CD4-positive, CD25-positive, alpha-beta regulatory T cell (primary cell): ENCODE results near the gene C9. TPM values are rescaled to one million over a fixed set of nuclear protein-coding genes. Genes with fewer than 3 reads are reported as not detected.
"Not testable (repeated sequence)": the region's sequence is repeated elsewhere in the genome, so short reads cannot be mapped to it uniquely, and the experiment has no call there.

ENCODE experiments used
- ATAC-seq, 2 donors: fragments of 150-1000 bp; cut with Tn5 transposase; one replicate each; pipeline ENCODE4 v1.10.0; 2021; ENCODE audit warnings: low read depth in 2 of 2, moderate number of reproducible peaks in 2 of 2, moderate library complexity in 1 of 2
- DNase-seq, 3 donors: peaks; one replicate each; pipeline versions ENCODE4 v3.0.0 to v3.0.0-alpha.2; 2012 to 2022; ENCODE audit warnings: mixed read lengths in 1 of 3
- H3K27ac ChIP-seq: one replicate; pipeline ENCODE4 v1.7.0; 2013; ENCODE audit warnings: mild to moderate bottlenecking, low read length; ENCODE audit not compliant: insufficient read depth, poor library complexity, severe bottlenecking
- H3K27me3 ChIP-seq: one replicate; pipeline ENCODE4 v1.7.0; 2013; ENCODE audit warnings: low read length; ENCODE audit not compliant: control insufficient read depth, insufficient read depth
- H3K36me3 ChIP-seq: one replicate; pipeline ENCODE4 v1.7.0; 2013; ENCODE audit warnings: mild to moderate bottlenecking, low read length, moderate library complexity; ENCODE audit not compliant: control insufficient read depth, insufficient read depth
- H3K4me1 ChIP-seq: 2 replicates; pipeline ENCODE4 v1.7.0; 2013; ENCODE audit warnings: mild to moderate bottlenecking, low read length; ENCODE audit not compliant: insufficient read depth, control insufficient read depth, poor library complexity, severe bottlenecking
- H3K4me3 ChIP-seq: one replicate; pipeline ENCODE4 v1.7.0; 2013; ENCODE audit warnings: low read depth, mild to moderate bottlenecking, low read length, moderate library complexity
- H3K9me3 ChIP-seq, 2 experiments: 1 replicate in 1 of 2; 2 replicates in 1 of 2; pipeline ENCODE4 v1.7.0; 2013; ENCODE audit warnings: low read length in 2 of 2, mild to moderate bottlenecking in 1 of 2, moderate library complexity in 1 of 2; ENCODE audit not compliant: control insufficient read depth in 2 of 2
- H3K27ac Mint-ChIP-seq, 3 donors: one replicate each; pipeline ENCODE4 v1.8.0; 2020 to 2022; ENCODE audit warnings: mild to moderate bottlenecking in 3 of 3, mixed read lengths in 3 of 3, moderate library complexity in 2 of 3
- H3K27me3 Mint-ChIP-seq: one replicate; pipeline ENCODE4 v1.8.0; 2022; ENCODE audit warnings: mild to moderate bottlenecking, mixed read lengths
- H3K36me3 Mint-ChIP-seq: one replicate; pipeline ENCODE4 v1.8.0; 2020; ENCODE audit warnings: mixed read lengths
- H3K4me1 Mint-ChIP-seq, 4 donors: one replicate each; pipeline ENCODE4 v1.8.0; 2020 to 2022; ENCODE audit warnings: mixed read lengths in 4 of 4, mild to moderate bottlenecking in 1 of 4
- H3K4me3 Mint-ChIP-seq, 4 donors: one replicate each; pipeline ENCODE4 v1.8.0; 2020 to 2022; ENCODE audit warnings: mild to moderate bottlenecking in 4 of 4, mixed read lengths in 4 of 4, moderate library complexity in 3 of 4
- H3K9me3 Mint-ChIP-seq, 7 donors: one replicate each; pipeline ENCODE4 v1.8.0; 2020 to 2022; ENCODE audit warnings: mixed read lengths in 7 of 7, mild to moderate bottlenecking in 3 of 7, moderate library complexity in 2 of 7
- polyA plus RNA-seq, 4 donors: library from polyadenylated mRNA; unstranded; fragments of 300-500 nt; fragmentation: Illumina TruSeq; gene quantifications; one replicate each; pipeline ENCODE4 v1.2.3, GENCODE V29; 2021
- total RNA-seq: library from RNA; stranded (reverse); gene quantifications from one replicate; pipeline ENCODE4 v1.2.3, GENCODE V29; 2022

Gene C9
- total and polyA plus RNA-seq, 5 donors from 2014 or later: not detected

DNA sequence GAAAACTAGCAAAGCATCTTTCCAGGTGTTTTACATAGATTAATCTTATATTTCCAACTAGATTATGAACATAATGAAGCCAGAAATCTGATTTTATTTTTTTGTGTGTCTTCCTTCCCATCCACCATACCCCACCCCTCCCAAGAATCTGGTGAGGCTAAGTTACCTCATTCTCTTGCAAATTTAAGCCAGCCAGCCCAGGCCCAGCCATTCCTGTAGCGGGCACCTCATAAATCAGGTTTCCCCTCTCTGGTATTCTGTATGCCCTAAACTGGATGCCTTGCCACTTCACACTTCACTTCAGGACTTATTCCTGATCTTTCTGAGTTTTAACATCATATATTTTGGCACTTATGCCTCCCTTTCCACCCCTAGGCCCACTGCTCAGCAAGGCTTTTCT, 21.8 kb downstream of the C9 start:
- H3K27me3 Mint-ChIP-seq: peaks cover 22% of the 10 kb centered on the region
- no peak for ATAC-seq
- peaks cover 0 to 5% (median under 1%) of the 10 kb centered on the region in 7 donors for H3K9me3 Mint-ChIP-seq
- H3K4me3 ChIP-seq: no peak overlapping the region
- H3K4me1 ChIP-seq: no peaks in the 10 kb centered on the region
- no peak overlapping the region for H3K27ac Mint-ChIP-seq
- peaks cover 7% of the 10 kb centered on the region for H3K27me3 ChIP-seq
- no peak overlapping the region for H3K27ac ChIP-seq
- H3K9me3 ChIP-seq: no peaks in the 10 kb centered on the region
- no peaks in the 10 kb centered on the region for H3K36me3 Mint-ChIP-seq
- no peaks in the 10 kb centered on the region for H3K36me3 ChIP-seq
- H3K4me3 Mint-ChIP-seq: no peak overlapping the region
- H3K4me1 Mint-ChIP-seq: peaks cover 0 to 2% (median 0%) of the 10 kb centered on the region in 4 donors
- no peak for DNase-seq

DNA sequence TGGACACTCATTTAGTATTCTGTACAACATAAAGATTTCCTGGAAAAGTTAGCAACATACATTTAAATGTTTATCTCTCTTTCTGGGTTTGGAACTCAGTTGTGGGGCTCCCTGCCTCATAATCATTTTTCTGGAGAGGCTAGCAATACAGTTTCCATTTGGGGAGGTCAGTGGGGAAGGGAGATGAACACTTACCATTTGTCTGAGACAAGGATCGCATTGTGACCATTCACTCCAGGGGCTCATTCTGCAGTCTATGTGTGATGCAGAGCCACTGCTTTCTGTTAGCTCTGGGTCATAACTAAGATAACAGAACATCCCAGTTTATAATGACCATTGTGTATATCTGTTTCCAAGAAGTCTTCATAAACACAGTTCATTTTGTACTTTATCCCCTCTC, 22.4 kb downstream of the C9 start:
- Histone ChIP-seq H3K27me3 (peaks cover 9% of the 10 kb centered on the region), H3K27ac (no peak overlapping the region), H3K9me3 (no peaks in the 10 kb centered on the region), H3K4me1 (no peaks in the 10 kb centered on the region), H3K36me3 (no peaks in the 10 kb centered on the region), H3K4me3 (no peak overlapping the region)
- Mint-ChIP-seq H3K9me3 (peaks cover 0 to 5% (median 0%) of the 10 kb centered on the region in 7 donors), H3K27me3 (peaks cover 18% of the 10 kb centered on the region), H3K36me3 (no peaks in the 10 kb centered on the region), H3K4me3 (no peak overlapping the region), H3K4me1 (peaks cover 0 to 2% (median 0%) of the 10 kb centered on the region in 4 donors), H3K27ac (no peak overlapping the region)
- ATAC-seq (no peak), DNase-seq (no peak)

DNA sequence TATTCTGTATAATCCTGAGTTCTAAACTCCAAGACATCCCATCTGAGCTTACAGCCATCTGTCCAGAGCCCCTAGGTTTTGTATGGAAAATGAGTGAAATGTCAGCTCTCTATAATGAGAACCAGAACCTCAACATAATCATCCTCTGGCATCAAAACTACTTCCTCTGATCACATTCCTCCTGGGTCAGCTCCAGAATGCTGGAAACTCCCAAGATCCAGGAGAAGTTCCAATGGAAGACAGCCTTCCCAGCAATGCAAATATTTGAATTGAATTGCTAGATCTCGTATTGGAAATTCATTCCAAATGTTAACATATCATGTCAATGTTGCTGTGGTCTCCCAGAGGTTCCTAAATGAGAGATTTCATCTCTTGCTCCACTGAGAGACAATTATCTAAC, 23.8 kb downstream of the C9 start:
- no peak overlapping the region for H3K4me3 Mint-ChIP-seq
- no peak overlapping the region for H3K4me3 ChIP-seq
- H3K27ac Mint-ChIP-seq: no peak overlapping the region
- no peak for DNase-seq
- H3K36me3 ChIP-seq: no peaks in the 10 kb centered on the region
- no peaks in the 10 kb centered on the region for H3K36me3 Mint-ChIP-seq
- H3K27ac ChIP-seq: no peak overlapping the region
- peaks cover 0 to 5% (median 0%) of the 10 kb centered on the region in 7 donors for H3K9me3 Mint-ChIP-seq
- H3K9me3 ChIP-seq: no peaks in the 10 kb centered on the region
- H3K27me3 Mint-ChIP-seq: peaks cover 18% of the 10 kb centered on the region
- no peaks in the 10 kb centered on the region for H3K4me1 ChIP-seq
- peaks cover 0 to 2% (median 0%) of the 10 kb centered on the region in 4 donors for H3K4me1 Mint-ChIP-seq
- peaks cover 9% of the 10 kb centered on the region for H3K27me3 ChIP-seq
- no peak for ATAC-seq

DNA sequence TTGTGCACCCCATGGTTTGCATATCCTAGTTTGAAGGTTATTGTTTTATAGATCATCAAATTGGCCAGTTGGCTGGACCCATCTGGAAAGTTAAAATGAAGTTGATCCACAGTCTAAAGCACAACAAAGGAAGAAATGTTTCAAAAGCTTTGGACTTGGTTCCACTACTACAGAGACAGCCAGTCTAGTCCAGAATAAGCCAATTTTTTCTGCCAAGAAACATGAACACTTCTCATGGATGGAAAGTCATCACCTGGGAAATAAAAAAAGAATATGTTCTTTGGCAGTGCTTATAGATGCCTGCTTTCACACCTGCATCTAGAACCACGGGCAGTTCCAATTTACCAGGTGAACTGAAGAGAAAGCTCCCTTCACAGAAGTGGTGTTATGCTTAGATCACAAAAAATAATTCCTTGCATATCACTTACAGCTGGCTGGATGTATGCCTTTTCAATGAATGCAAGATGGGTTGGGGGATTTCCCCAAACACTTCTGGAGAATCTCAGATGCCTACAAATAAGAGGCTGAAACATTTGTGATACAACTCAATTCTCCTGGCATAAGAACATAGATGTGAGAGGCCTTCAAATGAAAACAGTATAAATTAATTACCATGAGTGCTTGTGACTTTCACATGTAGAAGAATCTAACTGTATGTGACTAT, 26.9 kb downstream of the C9 start:
- no peak for ATAC-seq

DNA sequence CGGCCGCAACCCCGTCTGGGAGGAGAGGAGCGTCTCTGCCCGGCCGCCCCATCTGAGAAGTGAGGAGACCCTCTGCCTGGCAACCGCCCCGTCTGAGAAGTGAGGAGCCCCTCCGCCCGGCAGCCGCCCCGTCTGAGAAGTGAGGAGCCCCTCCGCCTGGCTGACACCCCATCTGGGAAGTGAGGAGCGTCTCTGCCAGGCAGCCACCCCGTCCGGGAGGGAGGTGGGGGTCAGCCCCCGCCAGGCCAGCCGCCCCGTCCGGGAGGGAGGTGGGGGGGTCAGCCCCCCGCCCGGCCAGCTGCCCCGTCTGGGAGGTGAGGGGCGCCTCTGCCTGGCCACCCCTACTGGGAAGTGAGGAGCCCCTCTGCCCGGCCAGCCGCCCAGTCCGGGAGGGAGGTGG, 30.0 kb downstream of the C9 start:
- H3K27me3 Mint-ChIP-seq: not testable (repeated sequence)

More for the DNA sequence above, 26.9 kb downstream of the C9 start:
- Mint-ChIP-seq H3K27me3 (peaks cover 18% of the 10 kb centered on the region), H3K36me3 (no peaks in the 10 kb centered on the region), H3K4me1 (no peaks in the 10 kb centered on the region), H3K4me3 (no peak overlapping the region), H3K27ac (no peak overlapping the region), H3K9me3 (peaks cover 0 to 2% (median 0%) of the 10 kb centered on the region in 7 donors)
- no peak for DNase-seq
- Histone ChIP-seq H3K27ac (no peak overlapping the region), H3K27me3 (peaks cover 9% of the 10 kb centered on the region), H3K4me3 (no peak overlapping the region), H3K9me3 (no peaks in the 10 kb centered on the region), H3K36me3 (no peaks in the 10 kb centered on the region), H3K4me1 (no peaks in the 10 kb centered on the region)

DNA sequence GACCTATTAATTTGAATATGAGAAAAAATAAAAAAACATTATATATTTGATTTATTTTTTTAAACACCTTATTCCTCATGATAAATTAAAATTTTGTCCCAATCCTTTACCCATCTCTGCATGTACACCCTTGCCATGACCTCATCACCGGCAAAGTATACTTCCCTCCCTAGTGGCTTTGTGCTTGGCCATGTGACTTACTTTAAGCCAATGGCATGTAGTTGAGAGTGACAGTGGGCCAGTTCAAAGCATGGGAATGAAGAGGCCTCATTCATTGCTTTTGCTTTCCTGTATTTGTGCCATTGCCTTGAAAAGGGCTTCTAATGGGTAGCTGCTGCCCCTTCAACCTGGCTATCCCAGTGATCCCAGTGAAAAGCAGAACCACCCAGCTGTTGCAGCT, 31.2 kb downstream of the C9 start:
- H3K4me3 Mint-ChIP-seq: peak overlapping the region in 1 of 4 donors; percentile 2
- peaks cover 5% of the 10 kb centered on the region for H3K27me3 Mint-ChIP-seq
- H3K27ac Mint-ChIP-seq: no peak overlapping the region
- Histone ChIP-seq H3K4me1 (no peaks in the 10 kb centered on the region), H3K36me3 (no peaks in the 10 kb centered on the region), H3K9me3 (no peaks in the 10 kb centered on the region), H3K4me3 (no peak overlapping the region), H3K27me3 (peaks cover 5% of the 10 kb centered on the region), H3K27ac (no peak overlapping the region)
- peaks cover 0 to 2% (median 0%) of the 10 kb centered on the region in 7 donors for H3K9me3 Mint-ChIP-seq
- no peak for DNase-seq
- no peaks in the 10 kb centered on the region for H3K4me1 Mint-ChIP-seq
- H3K36me3 Mint-ChIP-seq: no peaks in the 10 kb centered on the region
- no peak for ATAC-seq

More for the DNA sequence above, 30.0 kb downstream of the C9 start:
- not testable (repeated sequence) for H3K27ac ChIP-seq, H3K27me3 ChIP-seq, H3K4me1 ChIP-seq, H3K4me3 ChIP-seq, H3K36me3 Mint-ChIP-seq, H3K27ac Mint-ChIP-seq, H3K9me3 Mint-ChIP-seq, H3K9me3 ChIP-seq, DNase-seq, H3K4me1 Mint-ChIP-seq, H3K36me3 ChIP-seq, H3K4me3 Mint-ChIP-seq, ATAC-seq

DNA sequence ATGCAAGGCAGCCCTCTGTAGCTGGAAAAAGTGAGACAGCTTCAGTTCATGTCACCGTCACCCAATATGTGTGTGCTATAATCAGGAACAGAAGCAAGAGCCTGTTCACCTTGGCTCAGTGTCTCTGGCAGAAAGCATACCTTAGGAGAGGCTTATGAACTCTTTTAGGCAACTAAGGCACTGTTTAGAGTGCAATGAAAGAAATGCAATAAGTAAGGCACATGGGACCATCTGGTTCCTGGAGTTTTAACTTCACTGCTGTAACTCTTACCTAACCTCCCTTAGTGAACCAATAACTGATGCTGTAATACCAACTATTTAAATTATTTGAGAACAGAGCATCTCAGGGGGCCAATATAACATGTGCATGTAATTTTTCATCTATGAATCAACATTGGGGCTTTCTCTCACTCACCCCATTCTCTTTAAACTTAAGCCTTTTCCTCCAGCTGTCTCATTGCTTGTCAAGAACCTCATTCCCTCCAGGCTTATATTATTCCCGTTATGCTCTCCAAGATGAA, 32.4 kb downstream of the C9 start:
- no peaks in the 10 kb centered on the region for H3K36me3 ChIP-seq
- Mint-ChIP-seq H3K27ac (no peak overlapping the region), H3K4me3 (no peak overlapping the region), H3K9me3 (no peaks in the 10 kb centered on the region), H3K36me3 (no peaks in the 10 kb centered on the region), H3K27me3 (peaks cover 5% of the 10 kb centered on the region), H3K4me1 (no peaks in the 10 kb centered on the region)
- ATAC-seq: no peak
- no peak for DNase-seq
- H3K27me3 ChIP-seq: peaks cover 3% of the 10 kb centered on the region
- H3K4me1 ChIP-seq: no peaks in the 10 kb centered on the region
- H3K4me3 ChIP-seq: no peak overlapping the region
- H3K27ac ChIP-seq: no peak overlapping the region
- H3K9me3 ChIP-seq: no peaks in the 10 kb centered on the region

DNA sequence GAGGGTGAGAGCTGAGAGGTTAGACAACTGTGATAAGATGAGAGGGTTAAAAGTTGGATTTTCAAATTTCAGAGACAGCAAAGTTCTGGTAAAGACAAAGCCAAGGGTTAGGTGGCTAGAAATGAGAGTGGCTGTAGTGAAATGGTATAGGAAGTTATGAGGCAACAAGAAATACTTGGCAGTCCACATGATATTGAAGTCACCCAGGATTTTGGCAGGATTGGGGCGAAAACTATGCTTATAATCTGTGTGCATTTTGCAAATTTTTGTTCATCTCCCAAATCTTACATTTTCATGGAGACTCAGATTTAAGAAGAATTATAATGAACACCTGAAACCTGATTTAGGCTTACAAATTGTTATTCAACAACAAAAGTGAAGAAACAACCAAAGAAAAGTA, 35.6 kb downstream of the C9 start:
- H3K36me3 Mint-ChIP-seq: no peaks in the 10 kb centered on the region
- no peaks in the 10 kb centered on the region for H3K4me1 Mint-ChIP-seq
- no peak for ATAC-seq
- Histone ChIP-seq H3K27ac (no peak overlapping the region), H3K4me1 (no peaks in the 10 kb centered on the region), H3K4me3 (no peak overlapping the region), H3K36me3 (no peaks in the 10 kb centered on the region), H3K9me3 (no peaks in the 10 kb centered on the region), H3K27me3 (peaks cover 3% of the 10 kb centered on the region)
- peaks cover 0 to 3% (median 0%) of the 10 kb centered on the region in 7 donors for H3K9me3 Mint-ChIP-seq
- H3K4me3 Mint-ChIP-seq: no peak overlapping the region
- peaks cover 11% of the 10 kb centered on the region for H3K27me3 Mint-ChIP-seq
- no peak overlapping the region for H3K27ac Mint-ChIP-seq
- DNase-seq: no peak
